H9 (cell line): Measurements from ENCODE around the gene C20orf144. TPM values are rescaled to one million over a fixed set of nuclear protein-coding genes. Genes with fewer than 3 reads are reported as not detected.

Experiments used
- DNase-seq: peaks from one replicate; pipeline ENCODE4 v3.0.0-alpha.2; 2017
- H2AFZ ChIP-seq: one replicate; pipeline ENCODE4 v1.6.1; 2013; ENCODE audit warnings: mild to moderate bottlenecking, low read length, control low read depth, moderate library complexity
- H2AK5ac ChIP-seq: 2 replicates; pipeline ENCODE4 v1.6.1; 2013; ENCODE audit warnings: low read length, control low read depth, mixed read lengths; ENCODE audit not compliant: insufficient read length
- H2BK120ac ChIP-seq: one replicate; pipeline ENCODE4 v1.6.1; 2013; ENCODE audit warnings: low read depth, mild to moderate bottlenecking, low read length, control low read depth, inconsistent platforms; ENCODE audit not compliant: poor library complexity, severe bottlenecking
- H2BK12ac ChIP-seq: 2 replicates; pipeline ENCODE4 v1.6.1; 2013; ENCODE audit warnings: low read length, control low read depth, mixed read lengths, low read depth; ENCODE audit not compliant: insufficient read length
- H2BK15ac ChIP-seq: 2 replicates; pipeline ENCODE4 v1.6.1; 2013; ENCODE audit warnings: low read depth, low read length, control low read depth
- H2BK20ac ChIP-seq: one replicate; pipeline ENCODE4 v1.6.1; 2013; ENCODE audit warnings: low read depth, mild to moderate bottlenecking, low read length, control low read depth, inconsistent platforms; ENCODE audit not compliant: poor library complexity, severe bottlenecking
- H2BK5ac ChIP-seq: 2 replicates; pipeline ENCODE4 v1.6.1; 2013; ENCODE audit warnings: low read length, control low read depth, mixed read lengths; ENCODE audit not compliant: insufficient read length
- H3K14ac ChIP-seq: 2 replicates; pipeline ENCODE4 v1.6.1; 2013; ENCODE audit warnings: low read length, control low read depth; ENCODE audit not compliant: insufficient read depth
- H3K18ac ChIP-seq: 2 replicates; pipeline ENCODE4 v1.6.1; 2013; ENCODE audit warnings: low read depth, mild to moderate bottlenecking, mixed read lengths, low read length, control low read depth; ENCODE audit not compliant: insufficient read length
- H3K23ac ChIP-seq: 2 replicates; pipeline ENCODE4 v1.6.1; 2013; ENCODE audit warnings: low read length, control low read depth, mixed read lengths, low read depth; ENCODE audit not compliant: insufficient read length
- H3K23me2 ChIP-seq: 2 replicates; pipeline ENCODE4 v1.6.1; 2013; ENCODE audit warnings: low read depth, mild to moderate bottlenecking, mixed read lengths, low read length, control low read depth; ENCODE audit not compliant: insufficient read length, poor library complexity, severe bottlenecking
- H3K27ac ChIP-seq: 2 replicates; pipeline ENCODE4 v1.5.1; 2013; ENCODE audit warnings: low read length, control low read depth, mixed read lengths, low read depth; ENCODE audit not compliant: insufficient read length
- H3K27me3 ChIP-seq: 2 replicates; pipeline ENCODE4 v1.6.1; 2013; ENCODE audit warnings: low read length, control low read depth, inconsistent platforms; ENCODE audit not compliant: insufficient read depth
- H3K4ac ChIP-seq: 2 replicates; pipeline ENCODE4 v1.6.1; 2013; ENCODE audit warnings: low read depth, mild to moderate bottlenecking, control low read depth, inconsistent platforms, low read length, moderate library complexity
- H3K4me1 ChIP-seq: 2 replicates; pipeline ENCODE4 v1.6.1; 2013; ENCODE audit warnings: low read length, control low read depth, inconsistent platforms; ENCODE audit not compliant: insufficient read depth
- H3K4me2 ChIP-seq: 2 replicates; pipeline ENCODE4 v1.6.1; 2013; ENCODE audit warnings: low read length, control low read depth, mixed read lengths; ENCODE audit not compliant: insufficient read length, insufficient read depth
- H3K56ac ChIP-seq: 2 replicates; pipeline ENCODE4 v1.6.1; 2013; ENCODE audit warnings: low read depth, mild to moderate bottlenecking, mixed read lengths, low read length, control low read depth; ENCODE audit not compliant: insufficient read length
- H3K79me1 ChIP-seq: 2 replicates; pipeline ENCODE4 v1.6.1; 2013; ENCODE audit warnings: low read depth, mild to moderate bottlenecking, moderate library complexity, low read length, control low read depth, inconsistent platforms; ENCODE audit not compliant: insufficient read depth, poor library complexity, severe bottlenecking
- H3K79me2 ChIP-seq: 2 replicates; pipeline ENCODE4 v1.6.1; 2013; ENCODE audit warnings: low read length, control low read depth, inconsistent platforms; ENCODE audit not compliant: insufficient read depth
- H3K9ac ChIP-seq: 2 replicates; pipeline ENCODE4 v1.6.1; 2013; ENCODE audit warnings: low read length, control low read depth, mixed read lengths; ENCODE audit not compliant: insufficient read length; ENCODE audit errors: extremely low read depth
- H3K9me3 ChIP-seq: one replicate; pipeline ENCODE4 v1.6.1; 2013; ENCODE audit warnings: low read depth, low read length, inconsistent platforms; ENCODE audit not compliant: control insufficient read depth
- H3T11ph ChIP-seq: one replicate; pipeline ENCODE4 v1.6.1; 2013; ENCODE audit warnings: mild to moderate bottlenecking, low read length, control low read depth, inconsistent platforms
- H4K20me1 ChIP-seq: one replicate; pipeline ENCODE4 v1.6.1; 2013; ENCODE audit not compliant: control insufficient read depth, insufficient read length, insufficient read depth
- H4K5ac ChIP-seq: 2 replicates; pipeline ENCODE4 v1.6.1; 2013; ENCODE audit warnings: low read depth, mild to moderate bottlenecking, mixed read lengths, low read length, control low read depth; ENCODE audit not compliant: insufficient read length
- H4K8ac ChIP-seq: replicated peaks from 2 replicates; pipeline ENCODE4 v1.6.1; 2013; ENCODE audit warnings: low read length, control low read depth, mixed read lengths, low read depth; ENCODE audit not compliant: insufficient read length
- H4K91ac ChIP-seq: 2 replicates; pipeline ENCODE4 v1.6.1; 2013; ENCODE audit warnings: low read depth, mild to moderate bottlenecking, moderate library complexity, mixed read lengths, low read length, control low read depth; ENCODE audit not compliant: insufficient read length
- H3K27ac Mint-ChIP-seq, 3 experiments: 2 replicates in 2 of 3; 3 replicates in 1 of 3; pipeline ENCODE4 v1.8.0; 2020 to 2021; ENCODE audit warnings: mixed read lengths in 3 of 3, mild to moderate bottlenecking in 1 of 3, moderate library complexity in 1 of 3
- H3K27me3 Mint-ChIP-seq: 2 replicates; pipeline ENCODE4 v1.8.0; 2021; ENCODE audit warnings: low read depth, mild to moderate bottlenecking, moderate library complexity, mixed read lengths
- H3K36me3 Mint-ChIP-seq, 3 experiments: 2 replicates in 2 of 3; 3 replicates in 1 of 3; pipeline ENCODE4 v1.8.0; 2020 to 2021; ENCODE audit warnings: low read depth in 3 of 3, mixed read lengths in 3 of 3; ENCODE audit not compliant: insufficient read depth in 1 of 3
- H3K4me1 Mint-ChIP-seq, 2 experiments: 2 replicates each; pipeline ENCODE4 v1.8.0; 2020; ENCODE audit warnings: mixed read lengths in 2 of 2
- H3K4me3 Mint-ChIP-seq, 2 experiments: 2 replicates in 1 of 2; 3 replicates in 1 of 2; pipeline ENCODE4 v1.8.0; 2020 to 2021; ENCODE audit warnings: mild to moderate bottlenecking in 2 of 2, mixed read lengths in 2 of 2, moderate library complexity in 1 of 2
- H3K9me3 Mint-ChIP-seq, 2 experiments: 2 replicates in 1 of 2; 3 replicates in 1 of 2; pipeline ENCODE4 v1.8.0; 2020; ENCODE audit warnings: mild to moderate bottlenecking in 2 of 2, mixed read lengths in 2 of 2, moderate library complexity in 1 of 2
- WGBS: extraction: QIAGEN DNeasy Blood & Tissue Kit; methylation state at CpG from one replicate; pipeline ENCODE4 v1.1.7; 2013; ENCODE audit warnings: missing lambda C conversion rate, low lambda C conversion rate, mixed read lengths; ENCODE audit not compliant: insufficient read length; ENCODE audit errors: extremely low coverage; 5-methylcytosine and 5-hydroxymethylcytosine counted together
- long read RNA-seq: library from polyadenylated mRNA; unstranded; transcript quantifications from one replicate; pipeline ENCODE4 v2.0.0, GENCODE V29; 2020
- total RNA-seq: library from RNA; stranded (reverse); gene quantifications from 2 replicates; pipeline ENCODE4 v1.2.1, GENCODE V29; 2021
- TF ChIP-seq, protein P1 (sequence below): fragments of 200-600 bp; sonication (generic); conservative IDR thresholded peaks from 3 replicates; pipeline ENCODE4 v1.8.0; 2021; ENCODE audit warnings: antibody characterized with exemption, mild to moderate bottlenecking

C20orf144 gene
- total RNA-seq = 0.24 and 0.26 TPM in 2 replicates
- long read RNA-seq, partial matches to known transcripts = 0 of 1 reads
- long read RNA-seq, other reads (novel, unspliced or antisense) = 0 of 1 reads

DNA sequence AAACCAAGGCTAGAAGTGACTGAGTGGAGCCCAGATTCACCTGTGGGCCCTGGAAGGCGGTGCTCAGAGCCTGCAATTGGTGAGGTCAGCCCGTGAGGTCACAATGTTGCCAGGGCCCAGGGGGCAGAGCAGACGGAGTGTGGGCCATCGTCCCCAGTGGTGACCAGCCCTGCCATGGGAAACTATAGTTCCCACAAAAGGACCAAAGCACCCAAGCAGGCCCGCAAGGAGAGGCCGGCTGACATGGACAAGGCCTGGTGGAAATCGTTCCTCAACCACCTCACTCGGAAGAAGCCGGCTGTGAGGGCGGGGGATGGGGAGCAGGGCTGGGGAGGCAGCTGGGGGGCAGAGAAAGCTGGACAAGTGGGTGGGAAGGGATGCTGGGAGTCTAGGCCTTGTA lies at the start of gene C20orf144:
Gene C20orf144, plus strand, starts transcription at position 156 of the 400 bp plus-strand sequence. Its CDS starts 19 bp downstream, at position 175.
- no peak within 1 kb of the TSS for H4K91ac ChIP-seq
- no peak within 1 kb of the TSS for H3K14ac ChIP-seq
- H3K4me1 ChIP-seq = no peaks in the 10 kb centered on the region; the same call in 1 of the 2 replicates
- peak within 1 kb of the TSS in 1 of 3 experiments; percentile 70; a peak in 1 of 7 replicates for H3K27ac Mint-ChIP-seq
- H2BK5ac ChIP-seq = no peak within 1 kb of the TSS
- DNase-seq = no peak
- no CpG with 5 or more reads among the region's 10 CpGs for WGBS
- H4K5ac ChIP-seq = no peak within 1 kb of the TSS
- H3K9me3 ChIP-seq = no peaks in the 10 kb centered on the region
- H2BK15ac ChIP-seq = no peak within 1 kb of the TSS
- H3K27me3 ChIP-seq = no peaks in the 10 kb centered on the region
- H3K9ac ChIP-seq = peak within 1 kb of the TSS; percentile 58
- no peaks in the 10 kb centered on the region for H4K20me1 ChIP-seq
- peak within 1 kb of the TSS; percentile 78 for H3K4me2 ChIP-seq
- H2BK20ac ChIP-seq = no peak within 1 kb of the TSS
- H3K9me3 Mint-ChIP-seq = no peaks in the 10 kb centered on the region
- H3K27ac ChIP-seq = no peak within 1 kb of the TSS
- peaks cover 4 to 45% (median 8%) of the 10 kb centered on the region in 3 experiments; a peak in 6 of 7 replicates for H3K36me3 Mint-ChIP-seq
- no peak within 1 kb of the TSS for H3K18ac ChIP-seq
- no peak within 1 kb of the TSS for H2AFZ ChIP-seq
- H2BK120ac ChIP-seq = no peak within 1 kb of the TSS
- H3K4ac ChIP-seq = no peak within 1 kb of the TSS
- no peak within 1 kb of the TSS for H3K56ac ChIP-seq
- peak within 1 kb of the TSS; percentile 81 for H3K4me3 Mint-ChIP-seq
- H2AK5ac ChIP-seq = no peak within 1 kb of the TSS
- H2BK12ac ChIP-seq = no peak within 1 kb of the TSS
- peaks cover 14% of the 10 kb centered on the region for H3K23me2 ChIP-seq
- no peaks in the 10 kb centered on the region for H3K79me1 ChIP-seq
- no peak within 1 kb of the TSS for H4K8ac ChIP-seq
- no peak within 1 kb of the TSS for H3K23ac ChIP-seq
- peaks cover 29 to 32% of the 10 kb centered on the region in 2 experiments for H3K4me1 Mint-ChIP-seq
- TF ChIP-seq, protein P1, sequence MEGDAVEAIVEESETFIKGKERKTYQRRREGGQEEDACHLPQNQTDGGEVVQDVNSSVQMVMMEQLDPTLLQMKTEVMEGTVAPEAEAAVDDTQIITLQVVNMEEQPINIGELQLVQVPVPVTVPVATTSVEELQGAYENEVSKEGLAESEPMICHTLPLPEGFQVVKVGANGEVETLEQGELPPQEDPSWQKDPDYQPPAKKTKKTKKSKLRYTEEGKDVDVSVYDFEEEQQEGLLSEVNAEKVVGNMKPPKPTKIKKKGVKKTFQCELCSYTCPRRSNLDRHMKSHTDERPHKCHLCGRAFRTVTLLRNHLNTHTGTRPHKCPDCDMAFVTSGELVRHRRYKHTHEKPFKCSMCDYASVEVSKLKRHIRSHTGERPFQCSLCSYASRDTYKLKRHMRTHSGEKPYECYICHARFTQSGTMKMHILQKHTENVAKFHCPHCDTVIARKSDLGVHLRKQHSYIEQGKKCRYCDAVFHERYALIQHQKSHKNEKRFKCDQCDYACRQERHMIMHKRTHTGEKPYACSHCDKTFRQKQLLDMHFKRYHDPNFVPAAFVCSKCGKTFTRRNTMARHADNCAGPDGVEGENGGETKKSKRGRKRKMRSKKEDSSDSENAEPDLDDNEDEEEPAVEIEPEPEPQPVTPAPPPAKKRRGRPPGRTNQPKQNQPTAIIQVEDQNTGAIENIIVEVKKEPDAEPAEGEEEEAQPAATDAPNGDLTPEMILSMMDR = no peak
- H3K79me2 ChIP-seq = no peaks in the 10 kb centered on the region
- H3K27me3 Mint-ChIP-seq = peaks cover 4% of the 10 kb centered on the region; the same call in 1 of the 2 replicates
- H3T11ph ChIP-seq = no peak within 1 kb of the TSS
